ENCODE data around the gene PEX14. TPM values are rescaled to one million over a fixed set of nuclear protein-coding genes. Genes with fewer than 3 reads are reported as not detected.

PEX14 gene
- total RNA-seq, 1 experiment from 2014 or later = 29.3 TPM

DNA sequence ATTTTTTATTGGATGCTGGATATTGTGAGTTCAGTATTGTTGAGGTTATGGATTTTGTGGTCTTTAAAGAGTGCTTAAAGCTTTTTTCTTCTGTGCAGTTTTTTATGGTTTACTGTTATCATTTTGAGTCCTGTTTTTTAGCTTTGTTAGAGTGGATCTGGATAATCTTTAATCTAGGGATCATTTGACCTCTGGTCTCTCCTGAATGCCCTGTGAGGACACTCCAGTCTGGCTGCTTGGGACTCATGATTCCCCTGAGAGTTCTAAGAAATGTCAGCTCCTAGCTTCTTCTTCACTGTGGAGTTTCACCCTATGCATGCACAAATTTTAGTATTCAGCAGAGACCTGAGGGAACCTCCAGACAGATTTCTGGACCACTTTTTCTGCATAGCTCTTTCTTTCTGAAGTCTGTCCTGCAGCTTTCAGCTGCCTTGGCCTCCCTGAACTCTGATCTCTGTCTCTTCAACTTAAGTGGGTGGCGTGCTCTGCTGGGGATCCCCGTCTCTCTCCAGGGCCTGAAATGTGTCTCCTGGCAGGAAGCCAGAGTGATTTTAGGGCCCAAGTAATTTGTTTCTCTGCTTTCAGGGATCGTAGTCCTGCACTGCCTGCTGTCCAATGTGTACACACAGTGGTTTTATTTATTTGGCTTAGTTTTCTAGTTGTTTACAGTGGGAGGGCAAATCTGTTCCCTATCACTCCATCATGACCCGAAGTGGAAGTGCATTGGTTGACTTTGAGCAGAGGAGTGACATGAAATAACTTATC, 14.7 kb downstream of the PEX14 start (continued):
- TF ChIP-seq CEBPB (IDR thresholded peaks at IDR 0.05; ENCODE audit: low read depth) = no peak
- no peak for TF ChIP-seq EGR1 (IDR thresholded peaks at IDR 0.05; ENCODE audit: low read depth)
- TF ChIP-seq, protein P1, sequence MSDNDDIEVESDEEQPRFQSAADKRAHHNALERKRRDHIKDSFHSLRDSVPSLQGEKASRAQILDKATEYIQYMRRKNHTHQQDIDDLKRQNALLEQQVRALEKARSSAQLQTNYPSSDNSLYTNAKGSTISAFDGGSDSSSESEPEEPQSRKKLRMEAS (IDR thresholded peaks at IDR 0.05) = no peak
- TF ChIP-seq SRF (IDR thresholded peaks at IDR 0.05; ENCODE audit: low read depth) = no peak

DNA sequence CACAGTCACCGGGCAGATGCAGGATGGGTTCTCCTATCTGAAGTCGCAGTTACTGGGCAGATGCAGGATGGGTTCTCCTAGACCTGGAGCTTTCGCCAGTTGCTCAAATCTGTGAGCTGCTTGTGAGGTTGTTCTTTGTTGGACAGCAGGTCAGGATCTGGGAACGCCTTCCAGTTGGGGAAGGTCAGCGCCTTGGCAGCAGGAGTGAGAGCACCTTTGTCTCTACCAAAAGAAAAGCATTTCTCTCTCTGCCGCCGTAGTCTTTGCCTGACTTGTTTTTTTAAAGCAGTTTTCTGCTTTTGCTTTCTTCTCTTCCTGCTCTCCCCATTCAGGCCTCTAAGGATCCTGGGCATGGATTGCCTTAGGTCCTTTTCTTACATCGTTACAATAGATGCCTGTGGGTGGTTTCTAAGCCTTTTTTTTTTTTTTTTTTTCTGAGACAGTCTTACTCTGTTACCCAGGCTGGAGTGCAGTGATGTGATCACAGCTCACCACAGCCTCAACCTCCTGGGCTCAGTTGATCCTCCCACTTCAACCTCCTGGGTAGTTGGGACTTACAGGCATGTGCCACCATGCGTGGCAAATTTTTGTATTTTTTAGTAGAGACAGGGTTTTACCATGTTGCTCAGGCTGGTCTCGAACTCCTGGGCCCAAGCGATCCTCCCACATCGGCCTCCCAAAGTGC, 15.7 kb downstream of the PEX14 start:
- BruUV-seq (replicated peaks) = no TSS peak
- H3K36me3 ChIP-seq (ENCODE audit: control insufficient read depth in 1 of 2, insufficient read depth in 2 of 2, low read length in 2 of 2) = no peaks in the 10 kb centered on the region
- RAD21 ChIA-PET (ENCODE audit: low non-redundant PET in 1 of 2, low total read pairs in 2 of 2, uncharacterized antibody in 2 of 2, unreplicated experiment in 2 of 2) = no interaction called here
- peaks cover 97% of the 10 kb centered on the region for H3K79me2 ChIP-seq (ENCODE audit: insufficient read depth, low read length)
- peaks cover 5% of the 10 kb centered on the region; the same call in 1 of the 2 replicates for H4K20me1 ChIP-seq (ENCODE audit: insufficient read depth)
- H3K9me2 ChIP-seq (ENCODE audit: insufficient read depth) = no peaks in the 10 kb centered on the region
- POLR2A ChIA-PET = no interaction called here
- H3K9ac ChIP-seq (ENCODE audit: low read length) = no peak overlapping the region
- no peak overlapping the region for H2AFZ ChIP-seq (ENCODE audit: low read depth, low read length, poor library complexity, severe bottlenecking)
- TF ChIP-seq SRF (IDR thresholded peaks at IDR 0.05; ENCODE audit: low read depth) = no peak
- TF ChIP-seq CEBPB (IDR thresholded peaks at IDR 0.05; ENCODE audit: low read depth) = no peak
- no peak for TF ChIP-seq SIN3A (IDR thresholded peaks at IDR 0.05; ENCODE audit: low read depth)
- no peak for TF ChIP-seq ATF3 (IDR thresholded peaks at IDR 0.05)
- no peak for TF ChIP-seq JUND (IDR thresholded peaks at IDR 0.05)
- no peak for TF ChIP-seq POLR2A (IDR thresholded peaks at IDR 0.05; ENCODE audit: borderline replicate concordance, extremely low read depth, insufficient read depth, insufficient read length)
- no peak for TF ChIP-seq SP1 (IDR thresholded peaks at IDR 0.05; ENCODE audit: low read depth)
- no peak for TF ChIP-seq EZH2 (IDR thresholded peaks at IDR 0.05)
- TF ChIP-seq RAD21 (IDR thresholded peaks at IDR 0.05; ENCODE audit: low read depth) = no peak
- TF ChIP-seq EZH2phosphoT487 (IDR thresholded peaks at IDR 0.05; ENCODE audit: borderline replicate concordance) = no peak
- no peak for TF ChIP-seq TCF7L2 (IDR thresholded peaks at IDR 0.05; ENCODE audit: borderline replicate concordance, extremely low read depth, insufficient read depth, insufficient read length)
- no peak for TF ChIP-seq ZFX (IDR thresholded peaks at IDR 0.05)
- TF ChIP-seq CTCF (IDR thresholded peaks at IDR 0.05 in 2 of 3, conservative IDR thresholded peaks at IDR 0.05 in 1 of 3; ENCODE audit: borderline replicate concordance in 1 of 3, insufficient read depth in 1 of 3, low read depth in 2 of 3, low read length in 2 of 3) = no peak
- no peak for TF ChIP-seq EGR1 (IDR thresholded peaks at IDR 0.05; ENCODE audit: low read depth)
- TF ChIP-seq, protein P1 (IDR thresholded peaks at IDR 0.05) = no peak
- no peak for TF ChIP-seq YY1 (IDR thresholded peaks at IDR 0.05; ENCODE audit: extremely low read depth, insufficient replicate concordance, low read depth, low read length)
- no peak for TF ChIP-seq ELF1 (IDR thresholded peaks at IDR 0.05; ENCODE audit: borderline replicate concordance, low read depth)
- intact Hi-C loops (cut with micrococcal nuclease) = no loop called here
- no peaks in the 10 kb centered on the region for H3K9me3 ChIP-seq (ENCODE audit: control insufficient read depth in 1 of 2, insufficient read depth in 1 of 2, low read depth in 1 of 2, low read length in 2 of 2)
- no peaks in the 10 kb centered on the region for H3K27me3 ChIP-seq (ENCODE audit: insufficient read depth, low read length)
- no peak overlapping the region for H3K4me2 ChIP-seq (ENCODE audit: low read length)
- no peak overlapping the region for H3K4me3 ChIP-seq (replicated peaks in 1 of 2; ENCODE audit: low read depth in 1 of 2, low read length in 2 of 2)
- ATAC-seq = no peak
- H3K27ac ChIP-seq (ENCODE audit: low read depth, low read length) = no peak overlapping the region
- CTCF ChIA-PET = interaction anchor here (2.4 kb wide), 1 partner anchor 60 kb away, joined by 7 read pairs; the partner anchor contains the start of gene CENPS
- H3K4me1 ChIP-seq (ENCODE audit: control insufficient read depth in 1 of 2, insufficient read depth in 2 of 2, low read length in 2 of 2) = peaks cover 0 to 8% of the 10 kb centered on the region in 2 experiments; a peak in 3 of 4 replicates
- DNase-seq (ENCODE audit: low read depth, low spot score) = no peak
